ENCODE data around the gene RASGRP3. TPM values are rescaled to one million over a fixed set of nuclear protein-coding genes. Genes with fewer than 3 reads are reported as not detected.

The RASGRP3 gene
- total RNA-seq, 1 experiment from 2014 or later: 0.34 TPM

DNA sequence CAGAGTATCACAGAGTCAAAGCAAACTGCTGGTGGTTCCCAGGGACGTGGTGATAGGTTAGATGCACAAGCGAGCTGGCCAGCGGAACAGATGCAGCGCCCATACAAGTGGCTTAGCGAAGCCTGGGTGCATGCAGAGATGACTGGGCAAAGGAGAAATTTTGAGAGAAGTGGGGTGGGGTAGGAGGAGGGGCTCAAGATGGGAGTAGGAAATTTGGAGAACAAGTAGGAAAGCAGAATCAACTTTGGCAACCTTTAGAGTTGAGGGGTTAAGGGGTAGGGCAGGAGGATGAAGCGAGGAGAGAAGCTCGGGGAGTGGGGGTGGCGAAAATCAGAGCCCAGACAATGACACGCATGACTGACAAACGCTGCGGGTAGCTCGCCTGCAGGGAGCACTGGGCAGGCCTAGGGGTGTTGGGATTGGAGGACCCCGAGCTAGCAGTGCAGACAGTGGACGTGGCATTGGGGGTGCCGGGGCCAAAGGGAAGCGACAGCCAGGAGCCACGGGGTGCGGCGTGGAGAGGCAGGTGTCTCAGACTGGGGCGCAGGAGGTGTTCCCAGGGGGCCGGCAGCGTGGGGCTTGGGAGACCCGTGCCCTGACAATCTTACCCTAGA, 122.2 kb downstream of the RASGRP3 start:
- intact Hi-C loops (cut with micrococcal nuclease; ENCODE audit: unreplicated experiment): no loop called here
- peak overlapping the region; percentile 65 for H3K27ac ChIP-seq (ENCODE audit: low read depth, low read length, poor library complexity, severe bottlenecking)
- no peak for TF ChIP-seq EZH2 (IDR thresholded peaks at IDR 0.05; ENCODE audit: borderline replicate concordance, low read depth, low read length, poor library complexity, severe bottlenecking)
- TF ChIP-seq, protein P1, sequence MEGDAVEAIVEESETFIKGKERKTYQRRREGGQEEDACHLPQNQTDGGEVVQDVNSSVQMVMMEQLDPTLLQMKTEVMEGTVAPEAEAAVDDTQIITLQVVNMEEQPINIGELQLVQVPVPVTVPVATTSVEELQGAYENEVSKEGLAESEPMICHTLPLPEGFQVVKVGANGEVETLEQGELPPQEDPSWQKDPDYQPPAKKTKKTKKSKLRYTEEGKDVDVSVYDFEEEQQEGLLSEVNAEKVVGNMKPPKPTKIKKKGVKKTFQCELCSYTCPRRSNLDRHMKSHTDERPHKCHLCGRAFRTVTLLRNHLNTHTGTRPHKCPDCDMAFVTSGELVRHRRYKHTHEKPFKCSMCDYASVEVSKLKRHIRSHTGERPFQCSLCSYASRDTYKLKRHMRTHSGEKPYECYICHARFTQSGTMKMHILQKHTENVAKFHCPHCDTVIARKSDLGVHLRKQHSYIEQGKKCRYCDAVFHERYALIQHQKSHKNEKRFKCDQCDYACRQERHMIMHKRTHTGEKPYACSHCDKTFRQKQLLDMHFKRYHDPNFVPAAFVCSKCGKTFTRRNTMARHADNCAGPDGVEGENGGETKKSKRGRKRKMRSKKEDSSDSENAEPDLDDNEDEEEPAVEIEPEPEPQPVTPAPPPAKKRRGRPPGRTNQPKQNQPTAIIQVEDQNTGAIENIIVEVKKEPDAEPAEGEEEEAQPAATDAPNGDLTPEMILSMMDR (conservative IDR thresholded peaks at IDR 0.05; ENCODE audit: low read depth, low read length): no peak
- ChIA-PET POLR2A (ENCODE audit: low non-redundant PET) (no interaction called here), CTCF (no interaction called here)
- H3K4me1 ChIP-seq (ENCODE audit: insufficient read depth, low read length, poor library complexity, severe bottlenecking): peaks cover 4% of the 10 kb centered on the region
- DNase-seq (ENCODE audit: low spot score): peak; percentile 30
- no peaks in the 10 kb centered on the region for H3K27me3 ChIP-seq (replicated peaks; ENCODE audit: insufficient read depth, low read depth, low read length, poor library complexity)
- BruUV-seq (replicated peaks): no TSS peak
- peaks cover 5% of the 10 kb centered on the region for H3K36me3 ChIP-seq (ENCODE audit: insufficient read depth, low read length, poor library complexity, severe bottlenecking)
- H3K4me3 ChIP-seq (ENCODE audit: low read depth, low read length, poor library complexity, severe bottlenecking): peak overlapping the region; percentile 83
- no peaks in the 10 kb centered on the region for H3K9me3 ChIP-seq (ENCODE audit: low read depth, low read length, poor library complexity, severe bottlenecking)

DNA sequence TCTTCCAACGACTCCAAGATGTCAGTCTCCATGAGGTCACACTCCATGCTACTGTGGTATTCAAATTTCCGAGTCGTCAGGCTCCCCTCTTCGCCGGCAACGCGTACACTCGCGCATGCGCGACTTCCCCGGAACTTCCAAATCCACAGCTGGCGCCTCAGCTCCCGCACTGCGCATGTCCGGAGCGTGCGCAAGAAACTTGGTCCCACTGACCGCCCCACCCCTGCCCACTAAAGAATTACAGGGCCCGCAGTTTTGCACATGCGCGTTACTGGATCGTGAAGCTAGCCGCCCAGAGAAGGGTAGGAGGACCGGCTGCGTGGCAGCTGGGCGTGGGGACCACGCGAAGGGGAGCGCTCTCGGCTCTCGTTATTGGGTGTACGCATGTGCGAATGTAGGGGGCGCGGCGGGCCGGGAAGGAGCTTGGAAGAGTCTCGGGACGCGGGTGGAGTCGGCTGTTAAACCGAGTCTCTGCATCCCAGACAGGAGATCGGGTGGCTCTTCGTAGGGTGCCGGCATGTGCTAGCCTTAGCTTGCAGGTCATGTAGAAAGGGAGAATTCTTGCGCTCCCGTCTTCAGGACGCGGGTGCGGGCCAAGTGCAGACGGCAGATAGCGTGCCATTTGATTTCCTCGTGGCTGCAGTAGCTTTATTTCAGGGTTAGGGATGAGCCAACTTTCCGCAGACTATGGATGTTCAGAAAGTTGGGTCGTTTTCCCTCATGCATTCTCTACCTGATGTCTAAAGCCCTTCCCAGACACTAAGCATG, 122.9 kb downstream of the RASGRP3 start, which contains the start of gene FAM98A:
Gene FAM98A (minus strand): TSS at position 125 of the 768 bp plus-strand sequence. CDS start 78 bp downstream, at position 47.
- Histone ChIP-seq H3K27me3 (replicated peaks; ENCODE audit: insufficient read depth, low read depth, low read length, poor library complexity) (no peaks in the 10 kb centered on the region), H3K4me1 (ENCODE audit: insufficient read depth, low read length, poor library complexity, severe bottlenecking) (peaks cover 4% of the 10 kb centered on the region), H3K4me3 (ENCODE audit: low read depth, low read length, poor library complexity, severe bottlenecking) (peak within 1 kb of the TSS; percentile 83), H3K9me3 (ENCODE audit: low read depth, low read length, poor library complexity, severe bottlenecking) (no peaks in the 10 kb centered on the region), H3K36me3 (ENCODE audit: insufficient read depth, low read length, poor library complexity, severe bottlenecking) (peaks cover 3% of the 10 kb centered on the region), H3K27ac (ENCODE audit: low read depth, low read length, poor library complexity, severe bottlenecking) (peak within 1 kb of the TSS; percentile 65)
- peak; percentile 99 for DNase-seq (ENCODE audit: low spot score)
- CTCF ChIA-PET: interaction anchor here (0.6 kb wide), 1 partner anchor 533 kb away, joined by 5 read pairs; no protein-coding TSS in a partner anchor
- TSS peak; percentile 86 for BruUV-seq (replicated peaks)
- POLR2A ChIA-PET (ENCODE audit: low non-redundant PET): no interaction called here
- TF ChIP-seq, protein P1 (conservative IDR thresholded peaks at IDR 0.05; ENCODE audit: low read depth, low read length): 0 out of 2 replicates have a peak, but pooled peaks have one; percentile 9
- no peak for TF ChIP-seq EZH2 (IDR thresholded peaks at IDR 0.05; ENCODE audit: borderline replicate concordance, low read depth, low read length, poor library complexity, severe bottlenecking)
- intact Hi-C loops (cut with micrococcal nuclease; ENCODE audit: unreplicated experiment): no loop called here

DNA sequence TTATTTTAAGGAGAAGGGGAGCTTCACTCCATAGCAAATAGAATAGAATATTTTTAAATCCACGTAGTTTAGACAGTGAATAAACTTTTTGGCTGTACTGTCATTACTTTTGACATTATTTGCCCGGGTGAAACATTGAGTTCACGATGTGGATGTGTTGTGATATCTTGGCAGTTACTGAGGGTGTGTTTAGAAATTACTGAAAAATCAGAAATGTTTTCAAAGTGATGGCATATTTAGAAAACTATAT, 123.4 kb downstream of the RASGRP3 start:
- DNase-seq (ENCODE audit: low spot score): no peak
- H3K4me1 ChIP-seq (ENCODE audit: insufficient read depth, low read length, poor library complexity, severe bottlenecking): peaks cover 4% of the 10 kb centered on the region
- CTCF ChIA-PET: interaction anchor here (0.6 kb wide), 1 partner anchor 532 kb away, joined by 5 read pairs; no protein-coding TSS in a partner anchor
- BruUV-seq (replicated peaks): no TSS peak
- no peak for TF ChIP-seq EZH2 (IDR thresholded peaks at IDR 0.05; ENCODE audit: borderline replicate concordance, low read depth, low read length, poor library complexity, severe bottlenecking)
- TF ChIP-seq, protein P1 (conservative IDR thresholded peaks at IDR 0.05; ENCODE audit: low read depth, low read length): no peak
- intact Hi-C loops (cut with micrococcal nuclease; ENCODE audit: unreplicated experiment): no loop called here
- H3K4me3 ChIP-seq (ENCODE audit: low read depth, low read length, poor library complexity, severe bottlenecking): peak overlapping the region; percentile 83
- H3K36me3 ChIP-seq (ENCODE audit: insufficient read depth, low read length, poor library complexity, severe bottlenecking): peaks cover under 1% of the 10 kb centered on the region
- H3K27ac ChIP-seq (ENCODE audit: low read depth, low read length, poor library complexity, severe bottlenecking): no peak overlapping the region
- no peaks in the 10 kb centered on the region for H3K27me3 ChIP-seq (replicated peaks; ENCODE audit: insufficient read depth, low read depth, low read length, poor library complexity)
- POLR2A ChIA-PET (ENCODE audit: low non-redundant PET): no interaction called here
- no peaks in the 10 kb centered on the region for H3K9me3 ChIP-seq (ENCODE audit: low read depth, low read length, poor library complexity, severe bottlenecking)
